Activated CD4-positive, alpha-beta T cell treated with anti-CD3 and anti-CD28 coated beads, Interleukin-2, amount 10 ng/mL, durations not matched to agents 7 days and 5 days (primary cell): ENCODE data around the gene ESR1. TPM values are rescaled to one million over a fixed set of nuclear protein-coding genes. Genes with fewer than 3 reads are reported as not detected.
A peak's percentile ranks its signal among the peaks of the same experiment; 100 is the strongest.
"Not testable (repeated sequence)": the region's sequence is repeated elsewhere in the genome, so short reads cannot be mapped to it uniquely, and the experiment has no call there.

Experiments used
- CTCF ChIA-PET: fragments of 350-600 bp; sonication (Branson Sonifier 250); formaldehyde crosslinking; loops from one replicate; lab custom pipeline; 2021; ENCODE audit warnings: antibody characterized with exemption; lab: Charles Lee
- POLR2A ChIA-PET: fragments of 350-600 bp; sonication (Branson Sonifier 250); formaldehyde crosslinking; loops from one replicate; lab custom pipeline; 2021; ENCODE audit warnings: antibody characterized with exemption; lab: Charles Lee
- DNase-seq: peaks from one replicate; pipeline ENCODE4 v3.0.0-alpha.2; 2020
- H3K27ac Mint-ChIP-seq: one replicate; pipeline ENCODE4 v1.8.0; 2021; ENCODE audit warnings: mild to moderate bottlenecking, moderate library complexity, mixed read lengths
- H3K27me3 Mint-ChIP-seq: one replicate; pipeline ENCODE4 v1.8.0; 2021; ENCODE audit warnings: mixed read lengths
- H3K36me3 Mint-ChIP-seq: one replicate; pipeline ENCODE4 v1.8.0; 2021; ENCODE audit warnings: low read depth, mixed read lengths
- H3K4me1 Mint-ChIP-seq: one replicate; pipeline ENCODE4 v1.8.0; 2021; ENCODE audit warnings: mixed read lengths
- H3K4me3 Mint-ChIP-seq: one replicate; pipeline ENCODE4 v1.8.0; 2021; ENCODE audit warnings: mild to moderate bottlenecking, moderate library complexity, mixed read lengths
- H3K9me3 Mint-ChIP-seq: one replicate; pipeline ENCODE4 v1.8.0; 2021; ENCODE audit warnings: mixed read lengths
- total RNA-seq, 2 experiments: library from RNA; stranded (reverse); gene quantifications; one replicate each; pipeline ENCODE4 v1.2.3, GENCODE V29; 2021

ESR1 gene
- total RNA-seq, 2 experiments from 2014 or later: 1.00 to 2.2 TPM

DNA sequence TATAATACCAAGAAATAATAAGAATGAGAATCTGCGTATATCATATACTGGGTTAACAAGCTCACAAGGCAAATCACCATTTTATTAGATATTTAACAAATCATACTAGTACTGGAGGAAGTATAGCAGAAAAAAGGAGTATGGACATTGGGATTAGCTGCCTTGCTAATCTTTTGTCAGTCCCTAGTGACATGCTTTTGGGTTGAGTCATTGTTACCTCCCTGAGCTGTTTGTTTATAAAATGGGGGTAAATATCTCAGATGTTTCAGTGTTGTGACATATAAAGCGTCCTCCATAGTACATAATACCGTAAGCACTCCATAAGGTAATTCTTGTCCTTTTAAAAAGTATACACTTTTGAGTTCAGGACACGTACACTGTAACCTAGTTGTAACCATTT is 107.0 kb downstream of the ESR1 start:
- Mint-ChIP-seq H3K4me3 (no peak overlapping the region), H3K9me3 (no peaks in the 10 kb centered on the region), H3K27ac (no peak overlapping the region), H3K27me3 (no peaks in the 10 kb centered on the region), H3K4me1 (no peaks in the 10 kb centered on the region), H3K36me3 (no peaks in the 10 kb centered on the region)
- DNase-seq: no peak
- ChIA-PET POLR2A (no interaction called here), CTCF (no interaction called here)

DNA sequence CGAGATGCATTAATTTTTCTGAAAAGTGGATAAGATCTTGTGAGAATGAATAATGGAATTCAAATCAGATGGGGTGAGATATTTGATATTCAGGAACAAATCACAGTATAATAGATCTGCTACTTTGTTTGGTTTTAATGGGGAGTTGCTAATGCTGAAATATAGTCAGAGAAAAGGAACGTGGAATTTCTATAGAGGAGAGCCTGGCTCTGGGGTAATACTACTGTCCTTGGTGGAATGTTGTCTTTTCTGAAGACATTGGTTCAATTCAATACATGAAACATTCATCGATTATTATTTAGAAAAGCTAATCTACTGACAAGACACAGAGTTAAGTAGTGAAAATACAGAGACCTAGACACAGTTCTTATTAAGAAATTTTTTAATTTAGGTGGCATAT is 108.6 kb downstream of the ESR1 start:
- Mint-ChIP-seq H3K27me3 (no peaks in the 10 kb centered on the region), H3K27ac (no peak overlapping the region), H3K36me3 (no peaks in the 10 kb centered on the region), H3K9me3 (no peaks in the 10 kb centered on the region), H3K4me3 (no peak overlapping the region), H3K4me1 (no peaks in the 10 kb centered on the region)
- CTCF ChIA-PET: no interaction called here
- POLR2A ChIA-PET: no interaction called here
- no peak for DNase-seq

DNA sequence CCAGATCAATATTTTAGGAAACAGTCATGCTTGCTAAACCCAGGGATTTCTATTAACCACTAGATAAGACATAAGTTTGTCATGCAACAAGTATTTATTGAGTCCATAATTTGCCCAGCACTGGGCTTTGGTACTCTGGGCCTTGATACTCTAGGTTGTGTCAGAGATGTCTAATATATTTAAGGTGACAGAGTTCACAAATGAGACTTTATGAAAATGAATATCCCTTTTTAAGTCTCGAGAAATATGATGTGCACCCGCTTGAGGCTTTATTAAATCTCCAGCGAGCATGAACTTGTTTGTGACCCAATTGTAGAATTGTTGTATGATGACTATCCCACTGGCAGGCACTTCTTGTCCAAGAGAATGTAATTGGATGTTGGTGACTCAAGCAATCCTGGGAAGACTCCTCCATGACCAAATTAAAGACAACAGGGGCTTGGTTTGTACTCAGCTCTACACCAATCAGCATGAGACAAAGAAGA is 109.2 kb downstream of the ESR1 start:
- no peaks in the 10 kb centered on the region for H3K36me3 Mint-ChIP-seq
- DNase-seq: no peak
- CTCF ChIA-PET: no interaction called here
- no peaks in the 10 kb centered on the region for H3K4me1 Mint-ChIP-seq
- H3K27ac Mint-ChIP-seq: no peak overlapping the region
- POLR2A ChIA-PET: no interaction called here
- no peaks in the 10 kb centered on the region for H3K27me3 Mint-ChIP-seq
- peaks cover 2% of the 10 kb centered on the region for H3K9me3 Mint-ChIP-seq
- no peak overlapping the region for H3K4me3 Mint-ChIP-seq

DNA sequence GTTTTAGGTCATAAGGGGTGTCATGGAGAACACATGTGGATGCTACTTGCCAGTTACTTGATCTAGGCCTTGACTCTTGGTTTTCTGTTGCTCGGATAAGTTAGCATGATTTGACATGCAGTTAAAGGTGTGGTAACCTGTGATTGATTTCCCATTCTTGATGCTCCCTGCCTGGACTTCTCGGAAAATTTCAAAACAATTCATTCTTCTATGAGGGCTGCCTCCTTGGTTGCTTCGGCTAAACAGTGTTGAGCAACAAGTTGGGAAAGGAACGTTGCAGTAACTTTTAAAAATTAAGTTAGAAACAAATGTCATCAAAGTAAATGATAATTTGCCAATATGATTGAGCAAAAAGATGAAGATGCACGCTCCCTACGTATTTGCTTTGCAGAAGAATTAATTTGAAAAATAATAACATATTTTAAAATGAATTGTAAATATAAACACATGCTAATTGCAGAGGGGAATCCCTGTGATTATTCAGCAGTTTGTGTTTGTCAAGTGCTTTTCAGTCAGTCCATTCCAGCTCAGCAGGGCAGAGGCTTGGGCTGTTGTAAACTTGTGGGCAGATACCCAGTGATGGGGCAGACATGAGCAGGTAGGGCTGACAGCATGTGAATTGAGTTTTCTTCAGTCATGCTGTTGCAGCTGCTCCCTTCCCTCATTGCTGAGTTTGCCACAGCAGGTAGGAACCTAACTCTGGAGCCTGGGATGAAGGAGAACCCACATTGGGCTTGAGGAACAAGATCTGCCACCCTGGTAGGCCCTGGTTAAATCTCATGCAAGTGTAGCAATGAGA is 110.2 kb downstream of the ESR1 start:
- H3K27ac Mint-ChIP-seq: no peak overlapping the region
- no peaks in the 10 kb centered on the region for H3K27me3 Mint-ChIP-seq
- DNase-seq: no peak
- peaks cover 3% of the 10 kb centered on the region for H3K9me3 Mint-ChIP-seq
- POLR2A ChIA-PET: no interaction called here
- H3K4me3 Mint-ChIP-seq: no peak overlapping the region
- H3K36me3 Mint-ChIP-seq: no peaks in the 10 kb centered on the region
- no peaks in the 10 kb centered on the region for H3K4me1 Mint-ChIP-seq
- CTCF ChIA-PET: no interaction called here

DNA sequence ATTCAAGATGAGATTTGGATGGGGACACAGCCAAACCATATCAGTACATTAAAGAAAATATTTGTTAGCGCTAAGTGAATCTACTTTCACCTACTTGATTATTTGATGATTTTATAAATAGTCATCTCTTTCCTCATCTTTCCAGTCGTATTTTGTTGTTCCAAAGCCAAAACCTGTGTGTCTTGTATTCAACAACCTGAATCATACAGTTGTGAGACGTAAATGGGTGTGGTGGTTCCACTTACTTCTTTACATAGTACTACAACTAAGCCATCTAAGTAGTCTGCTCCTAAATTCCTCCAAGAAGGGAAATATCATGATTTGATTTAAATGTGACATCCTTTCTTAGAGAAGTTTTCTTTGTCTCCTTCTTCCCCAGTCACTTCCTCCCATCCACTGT is 132.8 kb downstream of the ESR1 start:
- Mint-ChIP-seq H3K4me3 (no peak overlapping the region), H3K4me1 (no peaks in the 10 kb centered on the region), H3K27me3 (peaks cover 7% of the 10 kb centered on the region), H3K9me3 (no peaks in the 10 kb centered on the region), H3K27ac (no peak overlapping the region), H3K36me3 (no peaks in the 10 kb centered on the region)
- DNase-seq: no peak
- ChIA-PET CTCF (no interaction called here), POLR2A (no interaction called here)

DNA sequence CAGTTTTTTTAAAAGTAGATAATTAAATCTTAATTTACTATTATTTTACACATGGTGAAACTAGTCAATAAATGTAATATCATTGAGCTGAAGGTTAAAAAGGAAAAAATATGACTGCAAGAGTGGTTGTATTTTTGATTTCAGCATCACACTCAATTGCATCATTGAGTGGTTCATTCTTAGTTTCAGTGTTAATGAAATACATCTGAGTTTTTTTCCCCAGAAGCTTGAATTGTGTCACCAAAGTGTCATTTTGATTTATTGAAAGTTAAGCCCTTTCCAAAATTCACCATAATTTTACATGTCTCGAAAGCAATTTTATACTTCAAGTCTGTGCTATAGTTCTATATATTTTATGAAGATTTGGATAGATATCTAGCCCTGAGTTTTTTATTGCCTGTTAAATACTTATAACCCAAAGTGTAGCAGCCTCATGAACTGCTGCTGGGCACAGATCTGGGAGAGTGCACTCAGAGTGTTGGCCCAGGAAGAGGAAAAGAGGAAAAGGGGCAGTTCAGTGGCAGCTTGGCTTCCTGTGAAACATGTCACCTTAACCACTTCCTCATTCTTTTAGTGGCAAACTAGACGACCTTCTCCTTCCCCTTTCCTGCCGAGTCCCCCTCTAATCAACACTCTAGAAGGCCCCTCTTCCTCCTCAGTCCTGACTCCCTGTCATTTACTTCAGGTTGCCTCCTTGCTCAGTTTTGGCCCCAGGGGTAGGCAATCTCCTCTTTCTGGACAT is 140.7 kb downstream of the ESR1 start:
- Mint-ChIP-seq H3K4me3 (no peak overlapping the region), H3K36me3 (no peaks in the 10 kb centered on the region), H3K27me3 (peaks cover 18% of the 10 kb centered on the region), H3K27ac (peak overlapping the region; percentile 46), H3K4me1 (peaks cover 10% of the 10 kb centered on the region), H3K9me3 (peaks cover 11% of the 10 kb centered on the region)
- DNase-seq: no peak
- ChIA-PET CTCF (no interaction called here), POLR2A (no interaction called here)

DNA sequence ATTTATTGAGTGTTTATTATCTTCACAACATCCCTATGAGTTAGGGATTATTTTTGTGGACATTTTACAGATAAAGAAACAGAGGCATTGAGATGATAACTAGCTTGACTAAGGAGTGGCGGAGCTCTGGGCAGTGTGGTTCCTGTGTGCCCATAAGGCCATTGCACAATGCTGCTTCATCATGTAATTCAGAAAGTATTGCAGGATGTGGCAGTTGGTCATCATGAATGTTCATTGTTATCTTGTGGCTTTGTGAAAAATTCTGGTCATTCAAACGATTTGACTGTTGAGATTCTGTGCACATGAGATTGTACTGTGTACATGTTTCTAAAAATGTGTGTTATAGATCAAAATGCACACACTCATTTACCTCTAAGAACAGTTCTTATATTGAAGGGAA is 150.8 kb downstream of the ESR1 start:
- Mint-ChIP-seq H3K36me3 (no peaks in the 10 kb centered on the region), H3K27ac (no peak overlapping the region), H3K9me3 (peaks cover 7% of the 10 kb centered on the region), H3K4me3 (no peak overlapping the region), H3K27me3 (peaks cover 71% of the 10 kb centered on the region), H3K4me1 (peaks cover 15% of the 10 kb centered on the region)
- CTCF ChIA-PET: no interaction called here
- DNase-seq: no peak
- POLR2A ChIA-PET: no interaction called here

DNA sequence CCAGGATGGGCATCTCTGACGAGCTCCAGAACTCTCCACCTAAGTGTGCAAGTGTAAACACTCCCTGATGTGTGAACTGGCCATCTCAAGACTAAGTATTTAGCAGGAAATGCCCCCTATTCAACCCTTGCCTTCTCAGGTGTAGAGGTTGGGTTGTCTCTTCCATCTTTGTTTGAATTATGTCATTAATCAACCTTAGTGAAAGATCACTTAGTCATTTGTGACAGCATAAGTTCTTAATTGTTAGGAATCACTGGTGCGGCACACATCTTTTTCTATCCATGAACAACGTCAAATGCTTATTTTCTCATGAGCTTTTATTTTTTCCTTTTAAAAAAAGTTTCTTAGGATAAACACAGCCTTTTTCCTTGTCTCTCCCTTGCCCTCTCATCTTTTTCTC is 151.6 kb downstream of the ESR1 start:
- Mint-ChIP-seq H3K4me1 (peaks cover 15% of the 10 kb centered on the region), H3K27ac (no peak overlapping the region), H3K36me3 (no peaks in the 10 kb centered on the region), H3K9me3 (peaks cover 7% of the 10 kb centered on the region), H3K4me3 (no peak overlapping the region), H3K27me3 (peaks cover 72% of the 10 kb centered on the region)
- ChIA-PET CTCF (no interaction called here), POLR2A (no interaction called here)
- DNase-seq: no peak

DNA sequence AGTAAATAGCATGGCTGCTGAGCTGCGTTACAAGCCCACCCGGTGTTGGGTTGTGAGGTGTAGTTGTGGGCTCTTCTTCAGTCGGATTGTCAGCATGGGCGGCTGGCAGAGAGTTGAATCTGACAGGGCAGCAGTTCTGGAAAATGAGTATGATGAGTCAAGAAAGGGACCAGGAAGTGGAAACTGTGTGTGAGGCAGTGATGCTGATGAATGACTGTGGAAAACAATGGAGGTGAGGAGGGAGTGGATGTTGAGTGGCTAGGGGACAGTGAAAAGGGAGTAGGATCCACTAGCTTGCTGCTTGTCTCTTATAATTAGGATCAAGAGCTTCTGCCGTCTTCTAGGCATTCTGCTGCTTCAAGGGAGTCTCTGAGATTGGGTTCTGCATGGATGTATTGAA is 154.3 kb downstream of the ESR1 start:
- CTCF ChIA-PET: no interaction called here
- no peaks in the 10 kb centered on the region for H3K36me3 Mint-ChIP-seq

DNA sequence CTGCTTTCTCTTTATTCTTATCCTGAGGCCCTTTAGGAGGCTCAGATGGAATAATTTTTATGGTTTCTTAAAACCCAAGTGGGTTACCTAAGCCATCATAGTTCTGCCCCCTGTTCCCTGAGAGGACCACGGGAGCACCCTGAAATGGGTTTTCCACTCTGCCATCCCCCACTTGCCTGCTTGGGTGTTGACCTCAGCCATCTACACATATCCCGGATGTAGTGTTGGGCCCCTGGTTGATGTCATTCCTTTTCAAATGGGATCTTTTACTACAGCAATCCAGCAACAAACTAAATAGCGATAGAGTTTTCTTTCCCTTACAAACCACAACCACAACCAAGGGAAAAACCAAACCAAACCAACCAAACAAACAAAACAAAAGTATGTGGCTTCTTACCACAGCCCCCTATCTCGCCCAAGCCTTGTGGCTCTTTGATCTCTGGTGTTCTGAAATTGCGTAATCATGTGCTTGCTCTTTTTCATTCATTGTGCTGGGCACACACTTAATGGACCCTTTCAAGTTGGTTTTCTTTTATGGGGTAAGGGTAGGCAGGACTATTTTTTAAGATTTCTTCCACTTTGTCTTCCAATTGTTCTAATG is 154.9 kb downstream of the ESR1 start:
- Mint-ChIP-seq H3K4me1 (peaks cover 15% of the 10 kb centered on the region), H3K4me3 (no peak overlapping the region), H3K27ac (no peak overlapping the region), H3K36me3 (no peaks in the 10 kb centered on the region), H3K9me3 (peaks cover 10% of the 10 kb centered on the region), H3K27me3 (peaks cover 71% of the 10 kb centered on the region)
- CTCF ChIA-PET: no interaction called here
- POLR2A ChIA-PET: no interaction called here
- peak; percentile 36 for DNase-seq

More for the DNA sequence above, 154.3 kb downstream of the ESR1 start:
- H3K9me3 Mint-ChIP-seq: peaks cover 8% of the 10 kb centered on the region
- DNase-seq: no peak
- no peak overlapping the region for H3K27ac Mint-ChIP-seq
- H3K4me3 Mint-ChIP-seq: no peak overlapping the region
- H3K27me3 Mint-ChIP-seq: peaks cover 67% of the 10 kb centered on the region
- H3K4me1 Mint-ChIP-seq: peaks cover 15% of the 10 kb centered on the region
- POLR2A ChIA-PET: no interaction called here

DNA sequence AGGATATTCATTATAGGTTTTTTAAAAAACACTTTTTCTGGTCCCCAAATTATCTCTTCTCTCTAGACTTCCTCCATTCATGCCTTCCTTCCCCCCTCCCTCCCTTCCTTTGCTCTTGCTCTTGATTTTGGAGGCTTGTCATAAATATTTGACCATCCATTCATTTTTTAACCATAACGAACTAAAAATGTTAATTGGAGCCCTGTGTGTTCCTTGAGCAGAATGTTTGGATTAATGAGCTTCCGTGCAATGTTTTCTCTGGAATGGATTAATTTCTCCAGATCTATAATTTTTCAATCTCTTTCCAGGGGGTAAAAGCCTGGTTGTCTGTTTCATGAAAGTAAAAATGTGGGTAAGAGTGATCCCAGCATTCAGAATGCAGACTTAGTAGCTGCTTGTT is 155.5 kb downstream of the ESR1 start:
- ChIA-PET POLR2A (no interaction called here), CTCF (no interaction called here)
- Mint-ChIP-seq H3K27ac (no peak overlapping the region), H3K27me3 (peaks cover 69% of the 10 kb centered on the region), H3K4me1 (peaks cover 15% of the 10 kb centered on the region), H3K36me3 (no peaks in the 10 kb centered on the region), H3K4me3 (no peak overlapping the region), H3K9me3 (peaks cover 10% of the 10 kb centered on the region)
- DNase-seq: no peak

DNA sequence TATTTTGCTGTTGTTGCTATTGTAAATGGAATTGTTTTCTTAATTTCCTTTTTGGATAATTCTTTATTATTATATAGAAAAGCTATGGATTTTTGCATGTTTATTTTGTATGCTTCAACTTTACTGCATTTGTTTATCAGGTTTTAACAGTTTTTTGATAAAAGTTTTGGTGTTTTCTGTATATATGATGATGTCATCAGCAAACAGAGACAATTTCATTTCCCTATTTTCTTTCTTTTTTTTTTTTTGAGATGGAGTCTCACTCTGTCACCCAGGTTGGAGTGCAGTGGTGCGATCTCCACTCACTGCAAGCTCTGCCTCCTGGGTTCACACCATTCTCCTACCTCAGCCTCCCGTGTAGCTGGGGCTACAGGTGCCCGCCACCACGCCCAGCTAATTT is 156.9 kb downstream of the ESR1 start:
- Mint-ChIP-seq H3K9me3 (peaks cover 13% of the 10 kb centered on the region), H3K4me1 (peaks cover 15% of the 10 kb centered on the region), H3K27me3 (peaks cover 67% of the 10 kb centered on the region)
- CTCF ChIA-PET, POLR2A ChIA-PET, H3K4me3 Mint-ChIP-seq, H3K27ac Mint-ChIP-seq, DNase-seq, H3K36me3 Mint-ChIP-seq: not testable (repeated sequence)

DNA sequence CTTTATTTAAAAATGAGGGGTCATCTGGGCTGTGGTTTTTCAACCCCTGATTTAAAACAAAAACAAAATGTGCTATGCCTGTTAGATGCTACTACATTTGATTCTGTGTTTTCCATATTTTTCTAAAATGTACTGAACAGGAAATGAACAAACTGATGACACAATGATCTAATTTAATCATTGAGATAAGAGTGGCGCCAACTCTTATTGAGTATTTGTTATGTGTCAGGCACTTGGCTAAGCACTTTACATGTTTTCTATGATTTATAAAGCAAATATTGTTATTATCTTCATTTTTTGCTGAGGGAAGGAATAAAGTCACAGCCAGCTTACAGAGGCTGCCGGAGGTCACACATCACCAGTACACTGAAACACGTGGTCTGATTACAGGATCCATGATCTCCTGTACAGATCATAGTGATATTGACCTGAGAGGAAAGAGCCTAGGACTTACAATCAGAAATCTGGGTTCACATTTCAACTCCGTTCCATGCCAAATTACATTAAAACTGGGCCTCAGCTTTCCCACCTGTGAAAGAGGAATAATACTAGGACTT is 166.7 kb downstream of the ESR1 start:
- H3K27me3 Mint-ChIP-seq: peaks cover 38% of the 10 kb centered on the region
- H3K4me1 Mint-ChIP-seq: no peaks in the 10 kb centered on the region
- DNase-seq: no peak
- CTCF ChIA-PET: no interaction called here
- POLR2A ChIA-PET: no interaction called here
- no peaks in the 10 kb centered on the region for H3K36me3 Mint-ChIP-seq
- H3K27ac Mint-ChIP-seq: no peak overlapping the region
- no peak overlapping the region for H3K4me3 Mint-ChIP-seq
- H3K9me3 Mint-ChIP-seq: no peaks in the 10 kb centered on the region
